Lower leg skin (tissue), 3 donors: Measurements from ENCODE around the gene YWHAQ.
"Not testable (repeated sequence)": the region's sequence is repeated elsewhere in the genome, so short reads cannot be mapped to it uniquely, and the experiment has no call there.

Experiments
- POLR2A ChIP-seq, 2 donors: fragments of 450-650 bp; IDR thresholded peaks; one replicate each; pipeline ENCODE4 v1.6.1; 2016 to 2017; ENCODE audit warnings: antibody characterized with exemption in 2 of 2, mild to moderate bottlenecking in 1 of 2, moderate library complexity in 1 of 2
- TF ChIP-seq, protein P1 (sequence below), 3 donors: fragments of 450-650 bp; IDR thresholded peaks; one replicate each; pipeline ENCODE4 v1.5.1; 2016; ENCODE audit warnings: antibody characterized with exemption in 3 of 3, mild to moderate bottlenecking in 3 of 3, moderate library complexity in 2 of 3

DNA sequence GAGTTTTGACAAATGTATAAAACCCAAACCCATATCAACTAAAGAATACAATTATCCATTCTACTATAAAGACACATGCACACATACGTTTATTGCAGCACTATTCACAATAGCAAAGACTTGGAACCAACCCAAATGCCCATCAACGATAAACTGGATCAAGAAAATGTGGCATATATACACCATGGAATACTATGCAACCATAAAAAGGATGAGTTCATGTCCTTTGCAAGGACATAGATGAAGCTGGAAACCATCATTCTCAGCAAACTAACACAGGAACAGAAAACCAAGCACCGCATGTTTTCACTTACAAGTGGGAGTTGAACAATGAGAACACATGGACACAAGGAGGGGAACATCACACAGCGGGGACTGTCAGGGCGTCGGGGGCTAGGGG, 9.1 kb downstream of the YWHAQ start:
- TF ChIP-seq, protein P1, sequence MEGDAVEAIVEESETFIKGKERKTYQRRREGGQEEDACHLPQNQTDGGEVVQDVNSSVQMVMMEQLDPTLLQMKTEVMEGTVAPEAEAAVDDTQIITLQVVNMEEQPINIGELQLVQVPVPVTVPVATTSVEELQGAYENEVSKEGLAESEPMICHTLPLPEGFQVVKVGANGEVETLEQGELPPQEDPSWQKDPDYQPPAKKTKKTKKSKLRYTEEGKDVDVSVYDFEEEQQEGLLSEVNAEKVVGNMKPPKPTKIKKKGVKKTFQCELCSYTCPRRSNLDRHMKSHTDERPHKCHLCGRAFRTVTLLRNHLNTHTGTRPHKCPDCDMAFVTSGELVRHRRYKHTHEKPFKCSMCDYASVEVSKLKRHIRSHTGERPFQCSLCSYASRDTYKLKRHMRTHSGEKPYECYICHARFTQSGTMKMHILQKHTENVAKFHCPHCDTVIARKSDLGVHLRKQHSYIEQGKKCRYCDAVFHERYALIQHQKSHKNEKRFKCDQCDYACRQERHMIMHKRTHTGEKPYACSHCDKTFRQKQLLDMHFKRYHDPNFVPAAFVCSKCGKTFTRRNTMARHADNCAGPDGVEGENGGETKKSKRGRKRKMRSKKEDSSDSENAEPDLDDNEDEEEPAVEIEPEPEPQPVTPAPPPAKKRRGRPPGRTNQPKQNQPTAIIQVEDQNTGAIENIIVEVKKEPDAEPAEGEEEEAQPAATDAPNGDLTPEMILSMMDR (IDR thresholded peaks at IDR 0.05) = not testable (repeated sequence)
- not testable (repeated sequence) for TF ChIP-seq POLR2A (IDR thresholded peaks at IDR 0.05)
